Fibroblast of skin of right quadriceps (primary cell): Measurements from ENCODE around the gene VASP.

ENCODE experiments used
- DNase-seq: peaks from one replicate; pipeline ENCODE4 v3.0.0-alpha.2; 2013

The VASP gene

GRCh38 chr19:45506989-45507871 lies at the start of gene VASP:
VASP (plus strand) TSS chr19:45507479; CDS start chr19:45507772, 293 bp downstream.
- DNase-seq, result peak; percentile 87

GRCh38 chr19:45457776-45458175 lies 49.5 kb upstream of the VASP start:
- DNase-seq, result no peak

- no peak for DNase-seq
Observed at GRCh38 chr19:45460807-45461347, 46.4 kb upstream of the VASP start.

- DNase-seq, result no peak
Observed at GRCh38 chr19:45462174-45462573, 45.1 kb upstream of the VASP start.

DNA sequence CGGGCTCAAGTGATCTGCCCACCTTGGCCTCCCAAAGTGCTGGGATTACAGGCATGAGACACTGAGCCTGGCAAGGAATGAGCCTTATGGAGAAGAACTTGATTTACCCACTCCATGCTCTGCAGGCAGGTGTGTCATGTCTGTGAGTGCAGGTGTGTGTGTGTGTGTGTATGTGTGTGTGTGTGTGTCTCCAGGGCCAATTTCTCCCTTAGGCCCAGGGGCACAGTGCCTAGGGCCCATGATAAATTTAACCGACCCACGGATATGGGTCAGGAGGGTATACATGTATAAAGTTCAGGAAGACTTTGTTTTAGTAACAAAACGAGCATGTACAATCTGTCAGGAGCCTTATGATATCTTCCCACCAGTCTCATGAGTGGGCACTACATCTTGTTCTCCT lies 44.0 kb upstream of the VASP start:
- no peak for DNase-seq

- no peak for DNase-seq
Observed at GRCh38 chr19:45464274-45464673, 43.0 kb upstream of the VASP start.

DNA sequence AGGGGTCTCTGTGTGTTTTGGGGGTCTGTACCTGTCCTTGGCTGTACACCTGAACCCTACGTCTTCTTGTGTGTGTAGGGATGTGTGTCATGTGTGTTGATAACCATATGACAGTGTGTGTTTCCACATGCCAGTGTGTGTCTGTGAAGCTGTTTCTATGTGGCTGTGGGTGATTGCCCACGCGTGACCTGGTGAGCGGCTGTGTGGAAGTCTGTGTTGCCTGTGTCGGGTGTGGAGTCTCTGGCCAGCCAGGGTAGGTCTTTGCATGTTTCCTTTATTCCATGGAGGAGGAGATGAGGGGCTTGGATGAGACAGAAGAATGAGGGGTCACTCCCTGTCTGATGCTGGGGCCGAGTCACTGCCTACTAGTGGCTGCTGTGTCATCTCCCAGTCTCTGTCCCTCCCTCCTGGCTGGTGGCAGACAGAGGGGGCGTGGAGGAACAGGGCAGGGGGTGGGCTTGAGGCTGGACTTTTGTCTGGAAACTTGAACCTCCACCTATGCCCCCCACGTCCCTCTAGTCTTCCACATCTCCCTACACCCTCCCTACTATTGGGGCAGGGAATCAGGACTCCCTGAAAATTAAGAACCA lies 42.3 kb upstream of the VASP start:
- DNase-seq, result no peak

GRCh38 chr19:45467115-45467455 lies 40.2 kb upstream of the VASP start:
- DNase-seq, result no peak

DNA sequence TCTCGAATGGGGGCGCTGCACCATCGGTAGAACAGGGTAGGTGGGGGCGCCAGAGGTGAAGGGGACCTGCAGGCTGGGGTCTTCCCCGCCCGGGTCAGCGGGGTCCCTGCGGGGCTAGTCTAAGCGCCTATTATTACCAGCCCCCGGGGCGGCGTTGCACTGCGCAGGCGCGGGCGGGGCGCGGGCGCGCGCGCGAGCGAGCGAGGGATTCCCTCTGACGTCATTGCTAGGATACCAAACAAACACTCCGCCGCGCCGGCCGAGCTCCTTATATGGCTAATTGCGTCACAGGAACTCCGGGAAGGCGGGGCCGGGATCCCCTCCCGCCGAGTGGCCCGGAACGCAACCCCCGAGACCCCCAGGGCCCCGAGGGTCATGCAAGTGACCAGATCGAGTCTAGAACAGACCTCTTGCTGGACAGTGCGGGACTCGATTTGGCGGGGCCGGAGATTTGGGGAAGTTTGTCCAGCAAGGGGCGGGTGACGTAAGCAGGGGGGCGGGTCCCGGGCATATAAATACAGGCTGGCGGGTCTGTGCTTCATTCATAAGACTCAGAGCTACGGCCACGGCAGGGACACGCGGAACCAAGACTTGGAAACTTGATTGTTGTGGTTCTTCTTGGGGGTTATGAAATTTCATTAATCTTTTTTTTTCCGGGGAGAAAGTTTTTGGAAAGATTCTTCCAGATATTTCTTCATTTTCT lies 39.7 kb upstream of the VASP start, which contains the start of gene FOSB:
TSS of gene FOSB (plus strand) at position 541 of the 703 bp plus-strand sequence. CDS start 591 bp downstream, outside the sequence.
- peak; percentile 96 for DNase-seq

GRCh38 chr19:45468159-45468651 lies 39.1 kb upstream of the VASP start:
- no peak for DNase-seq

GRCh38 chr19:45468803-45469131 lies 38.5 kb upstream of the VASP start:
- peak; percentile 37 for DNase-seq

DNA sequence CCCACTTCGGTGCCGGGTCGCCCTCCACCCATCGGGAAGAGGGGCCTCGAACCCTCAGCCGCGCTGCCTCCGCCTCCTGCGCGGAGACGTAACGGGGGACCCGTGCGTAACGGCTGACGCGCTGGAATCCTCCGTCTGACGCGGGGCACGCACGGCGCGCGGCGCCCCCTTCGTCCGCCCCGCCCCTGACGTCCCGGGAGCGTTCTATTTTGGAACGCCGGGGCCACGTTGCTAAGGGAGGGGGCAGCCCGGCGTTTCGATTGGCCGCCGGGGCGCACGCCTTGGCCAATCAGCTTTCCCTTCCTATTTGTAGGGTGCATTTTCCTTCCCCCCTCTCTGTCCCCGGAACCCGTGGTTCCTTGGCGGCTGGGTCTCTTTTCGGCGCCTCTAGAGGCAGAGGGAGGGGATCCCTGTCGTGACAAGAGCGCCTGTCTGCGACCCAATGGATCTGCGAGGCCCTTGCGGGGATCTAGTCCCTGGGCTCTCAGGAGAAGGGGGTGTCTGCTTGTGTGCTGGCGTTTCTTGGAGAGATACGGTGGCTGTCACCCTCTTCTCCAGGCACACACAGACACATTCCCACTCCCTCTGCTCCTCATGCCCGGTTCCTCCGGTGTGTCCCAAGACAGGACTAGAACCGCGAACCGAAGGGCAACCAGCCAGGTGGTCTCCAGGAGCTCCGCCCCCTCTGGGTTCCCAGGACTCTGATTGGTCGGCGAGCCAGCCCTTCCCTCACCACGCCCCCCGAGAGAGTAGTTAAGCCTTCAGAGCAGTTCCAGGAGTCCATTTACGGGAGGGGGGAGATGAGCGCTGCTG lies 37.9 kb upstream of the VASP start:
- peak; percentile 96 for DNase-seq

DNA sequence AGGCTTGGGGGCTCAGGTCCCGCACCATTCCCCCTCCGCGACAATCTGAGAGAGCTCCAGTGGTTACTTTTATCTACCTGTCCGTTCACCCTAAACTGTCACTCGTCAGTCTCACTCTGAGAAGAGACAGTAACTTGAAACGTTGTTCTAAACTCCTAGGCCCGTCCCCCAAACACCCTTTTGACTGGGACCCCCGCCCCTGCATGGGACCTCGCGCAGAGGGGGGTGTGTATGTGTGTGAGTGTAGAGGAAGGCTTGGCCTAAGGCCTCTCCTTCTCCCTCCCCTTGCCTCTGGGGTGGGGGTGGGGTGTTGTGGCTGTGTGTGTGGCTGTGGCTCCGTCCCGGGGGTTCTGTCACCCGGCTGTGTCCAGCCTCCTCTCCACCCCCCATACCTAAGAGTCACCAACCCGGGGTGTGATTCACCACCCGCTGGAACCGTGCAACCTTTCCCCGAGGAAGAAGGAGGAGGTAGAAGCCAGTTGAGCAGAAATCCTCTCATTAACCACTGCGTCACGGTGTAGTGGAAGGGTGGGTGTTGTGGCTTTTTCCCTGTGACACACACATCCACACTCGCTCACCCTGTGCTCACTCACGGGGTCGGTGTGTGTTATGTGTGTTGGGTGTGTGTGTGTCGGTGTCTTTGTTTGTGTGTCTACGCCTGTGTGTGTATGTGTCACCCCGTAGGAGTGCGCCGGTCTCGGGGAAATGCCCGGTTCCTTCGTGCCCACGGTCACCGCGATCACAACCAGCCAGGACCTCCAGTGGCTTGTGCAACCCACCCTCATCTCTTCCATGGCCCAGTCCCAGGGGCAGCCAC lies 37.1 kb upstream of the VASP start:
- DNase-seq, result peak; percentile 59

- DNase-seq, result no peak
Observed at GRCh38 chr19:45470762-45471081, 36.6 kb upstream of the VASP start.

DNA sequence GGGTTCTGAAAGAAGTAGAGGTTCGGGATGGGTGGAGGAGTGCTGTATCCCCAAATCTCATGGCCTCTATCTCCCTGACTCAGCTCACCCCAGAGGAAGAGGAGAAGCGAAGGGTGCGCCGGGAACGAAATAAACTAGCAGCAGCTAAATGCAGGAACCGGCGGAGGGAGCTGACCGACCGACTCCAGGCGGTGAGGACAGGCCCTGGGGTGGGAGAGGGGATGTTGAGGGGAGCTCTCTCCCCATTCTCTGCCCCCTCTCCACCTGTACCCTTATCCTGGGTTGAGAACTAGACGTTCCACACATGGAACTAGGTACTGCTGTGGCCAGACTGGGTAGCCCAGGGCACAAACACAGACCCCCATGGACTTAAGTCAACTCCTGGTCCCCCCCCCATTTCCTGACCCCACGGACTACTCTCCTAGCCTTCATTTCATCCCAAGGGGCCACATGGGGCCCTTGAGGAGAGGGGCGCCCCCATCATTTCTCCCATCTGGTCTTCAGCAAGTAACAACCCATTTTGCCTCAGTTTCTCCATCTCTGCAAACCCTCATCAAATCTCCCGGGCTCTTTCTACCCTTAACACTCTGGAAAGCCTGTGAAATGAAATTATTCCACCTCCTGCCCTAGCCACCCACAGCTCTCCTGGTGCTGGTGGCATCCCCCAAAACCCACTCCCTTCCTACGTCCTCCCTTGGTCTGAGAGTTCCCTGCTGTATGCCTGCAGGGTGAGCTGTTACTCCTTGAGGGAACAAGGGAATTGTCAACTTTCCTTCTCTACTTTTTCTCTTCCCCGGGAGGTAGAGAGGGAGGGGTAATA lies 36.0 kb upstream of the VASP start:
- DNase-seq, result no peak

GRCh38 chr19:45471931-45472562 lies 35.2 kb upstream of the VASP start:
- no peak for DNase-seq

GRCh38 chr19:45472563-45473366 lies 34.5 kb upstream of the VASP start:
- no peak for DNase-seq

- DNase-seq, result no peak
Observed at GRCh38 chr19:45473367-45473681, 34.0 kb upstream of the VASP start.
